Uterus (tissue), 4 donors: Measurements from ENCODE around the gene KCNJ4. TPM values are rescaled to one million over a fixed set of nuclear protein-coding genes. Genes with fewer than 3 reads are reported as not detected.

Experiments
- DNase-seq, 2 donors: peaks; one replicate each; pipeline ENCODE4 v3.0.0-alpha.2; 2019 to 2020
- H3K27ac ChIP-seq, 2 donors: fragments of 200-600 bp; sonication (generic); 1 replicate in 1 of 2; 2 replicates in 1 of 2; pipeline ENCODE4 v1.5.1; 2016 to 2018
- H3K27me3 ChIP-seq, 2 donors: fragments of 200-600 bp; sonication (generic); one replicate each; pipeline ENCODE4 v1.5.1; 2018 to 2019; ENCODE audit warnings: control low read depth in 1 of 2
- H3K36me3 ChIP-seq, 2 donors: fragments of 200-600 bp; sonication (generic); one replicate each; pipeline ENCODE4 v1.5.1; 2019; ENCODE audit warnings: control low read depth in 1 of 2
- H3K4me1 ChIP-seq, 2 donors: fragments of 200-600 bp; sonication (generic); one replicate each; pipeline ENCODE4 v1.5.1; 2018 to 2019; ENCODE audit warnings: control low read depth in 1 of 2
- H3K4me3 ChIP-seq, 2 donors: fragments of 200-600 bp; sonication (generic); 1 replicate in 1 of 2; 2 replicates in 1 of 2; pipeline ENCODE4 v1.5.1; 2018 to 2019; ENCODE audit warnings: mild to moderate bottlenecking in 1 of 2
- H3K9me3 ChIP-seq, 2 donors: fragments of 200-600 bp; sonication (generic); one replicate each; pipeline ENCODE4 v1.5.1; 2019; ENCODE audit warnings: control low read depth in 1 of 2
- CTCF ChIP-seq, 4 experiments: fragments of 200-600 bp in 2 of 4; fragments of 450-650 bp in 2 of 4; sonication (generic) in 2 of 4; IDR thresholded peaks; one replicate each; pipeline ENCODE4 v1.5.1; 2016 to 2019; ENCODE audit warnings: antibody characterized with exemption in 4 of 4, mild to moderate bottlenecking in 2 of 4, moderate library complexity in 1 of 4
- POLR2A ChIP-seq, 2 donors: fragments of 450-650 bp; IDR thresholded peaks; one replicate each; pipeline ENCODE4 v1.6.1; 2016; ENCODE audit warnings: antibody characterized with exemption in 2 of 2, mild to moderate bottlenecking in 1 of 2, moderate library complexity in 1 of 2
- intact Hi-C: fragments of 100-400 bp; cut with DNase I; formaldehyde crosslinking; loops from one replicate; pipeline ENCODE4 v1.15.1; 2023; ENCODE audit warnings: low total_unique reads
- total RNA-seq, 4 donors: library from RNA; depleted of rRNA in 3 of 4; stranded (reverse); fragments of >200 nt in 3 of 4; gene quantifications; one replicate each; pipeline versions ENCODE4 v1.1.0 to v1.2.4, GENCODE V29; 2014 to 2023
- donor health status: DM: yes; HTN: yes; CAD: no.

The KCNJ4 gene
- total RNA-seq, 4 donors from 2014 or later, result 0.21 to 1.1 TPM; not detected in 2

GRCh38 chr22:38494498-38494897 lies 39.5 kb upstream of the KCNJ4 start:
- Histone ChIP-seq H3K4me1 (peaks cover 0 to 8% of the 10 kb centered on the region in 2 donors), H3K27me3 (no peaks in the 10 kb centered on the region), H3K27ac (no peak overlapping the region), H3K36me3 (no peaks in the 10 kb centered on the region), H3K9me3 (no peaks in the 10 kb centered on the region), H3K4me3 (no peak overlapping the region)
- TF ChIP-seq POLR2A (IDR thresholded peaks at IDR 0.05) (no peak), CTCF (IDR thresholded peaks at IDR 0.05) (no peak)
- intact Hi-C loops, result no loop called here
- no peak for DNase-seq

GRCh38 chr22:38491707-38492348 lies 36.8 kb upstream of the KCNJ4 start:
- no peaks in the 10 kb centered on the region for H3K4me1 ChIP-seq
- H3K36me3 ChIP-seq, result peaks cover 0 to 3% of the 10 kb centered on the region in 2 donors
- H3K27ac ChIP-seq, result peak overlapping the region in 1 of 2 donors; percentile 8
- H3K9me3 ChIP-seq, result no peaks in the 10 kb centered on the region
- intact Hi-C loops, result no loop called here
- H3K27me3 ChIP-seq, result no peaks in the 10 kb centered on the region
- TF ChIP-seq POLR2A (IDR thresholded peaks at IDR 0.05), result no peak
- no peak for TF ChIP-seq CTCF (IDR thresholded peaks at IDR 0.05)
- no peak overlapping the region for H3K4me3 ChIP-seq
- DNase-seq, result no peak

- Histone ChIP-seq H3K4me1 (no peaks in the 10 kb centered on the region), H3K36me3 (peaks cover 0 to 3% of the 10 kb centered on the region in 2 donors), H3K9me3 (no peaks in the 10 kb centered on the region), H3K27ac (peak overlapping the region; percentile 12 to 46), H3K4me3 (no peak overlapping the region), H3K27me3 (no peaks in the 10 kb centered on the region)
- peak; percentile 68 to 73 for DNase-seq
- intact Hi-C loops, result no loop called here
- TF ChIP-seq CTCF (IDR thresholded peaks at IDR 0.05) (no peak), POLR2A (IDR thresholded peaks at IDR 0.05) (no peak)
Measured at GRCh38 chr22:38490915-38491314, 35.9 kb upstream of the KCNJ4 start.

- TF ChIP-seq POLR2A (IDR thresholded peaks at IDR 0.05) (no peak), CTCF (IDR thresholded peaks at IDR 0.05) (no peak)
Measured at GRCh38 chr22:38490475-38490874, 35.5 kb upstream of the KCNJ4 start.

GRCh38 chr22:38489561-38490145 lies 34.7 kb upstream of the KCNJ4 start:
- Histone ChIP-seq H3K4me1 (no peaks in the 10 kb centered on the region), H3K36me3 (peaks cover 0 to 3% of the 10 kb centered on the region in 2 donors)
- intact Hi-C loops, result no loop called here

More at GRCh38 chr22:38490475-38490874, 35.5 kb upstream of the KCNJ4 start:
- no peaks in the 10 kb centered on the region for H3K27me3 ChIP-seq
- H3K36me3 ChIP-seq, result peaks cover 0 to 3% of the 10 kb centered on the region in 2 donors
- no peak overlapping the region for H3K4me3 ChIP-seq
- DNase-seq, result no peak
- H3K4me1 ChIP-seq, result no peaks in the 10 kb centered on the region
- H3K9me3 ChIP-seq, result no peaks in the 10 kb centered on the region
- H3K27ac ChIP-seq, result peak overlapping the region; percentile 12 to 46
- intact Hi-C loops, result no loop called here

More at GRCh38 chr22:38489561-38490145, 34.7 kb upstream of the KCNJ4 start:
- Histone ChIP-seq H3K27me3 (no peaks in the 10 kb centered on the region), H3K4me3 (no peak overlapping the region), H3K27ac (no peak overlapping the region), H3K9me3 (no peaks in the 10 kb centered on the region)
- no peak for DNase-seq
- TF ChIP-seq POLR2A (IDR thresholded peaks at IDR 0.05) (no peak), CTCF (IDR thresholded peaks at IDR 0.05) (no peak)
